ENCODE data around the gene RETREG1.

The RETREG1 gene

GRCh38 chr5:16521521-16522483 lies 95.0 kb downstream of the RETREG1 start:
- DNase-seq, result no peak

GRCh38 chr5:16520841-16521240 lies 96.0 kb downstream of the RETREG1 start:
- DNase-seq, result no peak

- DNase-seq, result no peak
These were observed 97.4 kb downstream of the RETREG1 start for GRCh38 chr5:16519435-16519834.

- no peak for DNase-seq
These were observed 98.2 kb downstream of the RETREG1 start for GRCh38 chr5:16518606-16519005.

GRCh38 chr5:16515532-16515931 lies 101.3 kb downstream of the RETREG1 start:
- no peak for DNase-seq

GRCh38 chr5:16510098-16510497 lies 106.7 kb downstream of the RETREG1 start:
- DNase-seq, result no peak

GRCh38 chr5:16508730-16509531 lies 107.9 kb downstream of the RETREG1 start:
- DNase-seq, result no peak

GRCh38 chr5:16507716-16508115 lies 109.1 kb downstream of the RETREG1 start:
- no peak for DNase-seq

GRCh38 chr5:16505904-16506303 lies 110.9 kb downstream of the RETREG1 start:
- DNase-seq, result no peak

- DNase-seq, result no peak
These were observed 111.5 kb downstream of the RETREG1 start for GRCh38 chr5:16505140-16505891.

GRCh38 chr5:16504571-16504970 lies 112.2 kb downstream of the RETREG1 start:
- no peak for DNase-seq

GRCh38 chr5:16502866-16503265 lies 113.9 kb downstream of the RETREG1 start:
- DNase-seq, result no peak

GRCh38 chr5:16500024-16500423 lies 116.8 kb downstream of the RETREG1 start:
- no peak for DNase-seq

- no peak for DNase-seq
These were observed 119.3 kb downstream of the RETREG1 start for GRCh38 chr5:16497546-16497945.

- no peak for DNase-seq
These were observed 123.5 kb downstream of the RETREG1 start for GRCh38 chr5:16493261-16493660.

- no peak for DNase-seq
These were observed 124.2 kb downstream of the RETREG1 start for GRCh38 chr5:16492398-16493140.

GRCh38 chr5:16490911-16491310 lies 125.9 kb downstream of the RETREG1 start:
- DNase-seq, result no peak

- no peak for DNase-seq
These were observed 127.4 kb downstream of the RETREG1 start for GRCh38 chr5:16489322-16489791.

- DNase-seq, result no peak
These were observed 129.3 kb downstream of the RETREG1 start for GRCh38 chr5:16487456-16487855.

GRCh38 chr5:16486711-16487111 lies 130.1 kb downstream of the RETREG1 start:
- DNase-seq, result no peak

- no peak for DNase-seq
These were observed 131.1 kb downstream of the RETREG1 start for GRCh38 chr5:16485656-16486055.

- DNase-seq, result no peak
These were observed 132.7 kb downstream of the RETREG1 start for GRCh38 chr5:16484081-16484480.
